Neural progenitor cell (in vitro differentiated cells): ENCODE data around the gene IGFALS. TPM values are rescaled to one million over a fixed set of nuclear protein-coding genes. Genes with fewer than 3 reads are reported as not detected.

Source experiments
- DNase-seq: peaks from one replicate; pipeline ENCODE4 v3.0.0-alpha.2; 2016; ENCODE audit warnings: low spot score
- H2AFZ ChIP-seq: fragments of 200-600 bp; sonication (generic); replicated peaks from 2 replicates; pipeline ENCODE4 v1.6.1; 2016; ENCODE audit warnings: antibody characterized with exemption
- H3F3A ChIP-seq: fragments of 200-600 bp; sonication (generic); 2 replicates; pipeline ENCODE4 v1.6.1; 2016; ENCODE audit warnings: antibody characterized with exemption, low read depth
- H3K27ac ChIP-seq: fragments of 200-600 bp; sonication (generic); 2 replicates; pipeline ENCODE4 v1.5.1; 2016; ENCODE audit warnings: mild to moderate bottlenecking
- H3K27me3 ChIP-seq: fragments of 200-600 bp; sonication (generic); 2 replicates; pipeline ENCODE4 v1.6.1; 2016; ENCODE audit warnings: mild to moderate bottlenecking, moderate library complexity
- H3K36me3 ChIP-seq: fragments of 200-600 bp; sonication (generic); 2 replicates; pipeline ENCODE4 v1.5.1; 2016
- H3K4me1 ChIP-seq: fragments of 200-600 bp; sonication (generic); 2 replicates; pipeline ENCODE4 v1.6.1; 2016; ENCODE audit warnings: mixed run types
- H3K4me2 ChIP-seq: fragments of 200-600 bp; sonication (generic); 2 replicates; pipeline ENCODE4 v1.6.1; 2016
- H3K4me3 ChIP-seq: fragments of 200-600 bp; sonication (generic); 2 replicates; pipeline ENCODE4 v1.5.1; 2016
- H3K79me2 ChIP-seq: fragments of 200-600 bp; sonication (generic); 2 replicates; pipeline ENCODE4 v1.6.1; 2016; ENCODE audit warnings: low read depth
- H3K9ac ChIP-seq: fragments of 200-600 bp; sonication (generic); 2 replicates; pipeline ENCODE4 v1.6.1; 2016
- H3K9me3 ChIP-seq: fragments of 200-600 bp; sonication (generic); 2 replicates; pipeline ENCODE4 v1.5.1; 2016; ENCODE audit warnings: low read depth
- H4K20me1 ChIP-seq: fragments of 200-600 bp; sonication (generic); 2 replicates; pipeline ENCODE4 v1.6.1; 2016; ENCODE audit warnings: low read depth
- H3K27ac Mint-ChIP-seq: 3 replicates; pipeline ENCODE4 v1.8.0; 2021; ENCODE audit warnings: mixed read lengths
- H3K27me3 Mint-ChIP-seq: 2 replicates; pipeline ENCODE4 v1.8.0; 2022; ENCODE audit warnings: low read depth, mild to moderate bottlenecking, inconsistent platforms, moderate library complexity, mixed read lengths; ENCODE audit not compliant: insufficient read depth
- H3K36me3 Mint-ChIP-seq: 3 replicates; pipeline ENCODE4 v1.8.0; 2021; ENCODE audit warnings: mixed read lengths
- H3K4me1 Mint-ChIP-seq: 3 replicates; pipeline ENCODE4 v1.8.0; 2021; ENCODE audit warnings: mixed read lengths
- H3K4me3 Mint-ChIP-seq: 3 replicates; pipeline ENCODE4 v1.8.0; 2021; ENCODE audit warnings: mild to moderate bottlenecking, moderate library complexity, mixed read lengths
- H3K9me3 Mint-ChIP-seq: 3 replicates; pipeline ENCODE4 v1.8.0; 2020; ENCODE audit warnings: mixed read lengths
- CTCF ChIP-seq: fragments of 200-600 bp; sonication (generic); IDR thresholded peaks from 2 replicates; pipeline ENCODE4 v1.5.1; 2017; ENCODE audit warnings: antibody characterized with exemption, mild to moderate bottlenecking
- EZH2 ChIP-seq: fragments of 200-600 bp; sonication (generic); IDR thresholded peaks from 2 replicates; pipeline ENCODE4 v1.6.1; 2017; ENCODE audit warnings: antibody characterized with exemption, mild to moderate bottlenecking, moderate library complexity
- EZH2phosphoT487 ChIP-seq: fragments of 200-600 bp; sonication (generic); IDR thresholded peaks from 2 replicates; pipeline ENCODE4 v1.6.1; 2017; ENCODE audit warnings: antibody characterized with exemption
- total RNA-seq: library from RNA; depleted of rRNA; stranded (reverse); fragments of >200 nt; gene quantifications from 2 replicates; pipeline ENCODE4 v1.2.3, GENCODE V29; 2015; ENCODE audit warnings: low replicate concordance

The IGFALS gene
- total RNA-seq, 1 donor from 2014 or later, result not detected

DNA sequence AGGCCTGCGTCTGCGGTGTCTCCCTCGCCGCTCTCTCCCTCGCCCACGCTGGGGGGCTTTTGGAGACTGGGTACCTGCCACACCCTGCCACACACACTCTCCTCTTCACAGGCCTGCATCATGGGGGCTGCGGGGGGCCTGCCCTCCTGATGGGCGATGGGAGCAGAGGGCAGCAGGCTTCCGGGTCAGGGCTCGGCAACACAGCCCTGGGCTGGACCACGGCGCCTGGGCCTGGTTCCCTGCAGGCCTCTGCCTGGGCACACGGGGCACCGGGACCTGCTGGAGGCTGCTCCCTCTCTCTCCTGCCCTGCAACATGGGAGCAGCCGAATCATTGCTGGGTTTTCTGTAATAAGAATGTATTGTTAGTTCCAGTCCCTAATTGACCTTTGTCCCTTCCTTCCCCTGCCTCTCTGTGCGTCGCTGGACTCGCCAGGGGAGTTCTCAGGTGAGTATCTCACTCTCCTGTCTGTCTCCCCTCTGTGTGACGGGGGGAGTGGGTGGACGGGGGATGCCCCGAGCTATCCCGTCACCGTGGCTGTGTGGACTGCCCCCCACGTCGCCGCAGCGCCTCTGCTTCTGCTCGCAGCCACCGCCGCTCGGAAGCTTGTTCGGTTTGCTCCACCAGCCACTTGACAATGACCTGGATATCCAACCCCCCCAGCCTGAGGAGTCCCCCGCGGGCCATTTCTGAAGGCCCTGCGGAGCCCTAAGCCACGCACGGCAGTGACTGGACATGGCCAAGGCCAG lies 35.6 kb downstream of the IGFALS start:
- no peak for DNase-seq
- H3K27ac Mint-ChIP-seq, result no peak overlapping the region
- H3K27me3 ChIP-seq, result no peaks in the 10 kb centered on the region
- no peaks in the 10 kb centered on the region for H3K36me3 ChIP-seq
- H3K9me3 Mint-ChIP-seq, result no peaks in the 10 kb centered on the region
- peaks cover 1% of the 10 kb centered on the region for H4K20me1 ChIP-seq
- no peak overlapping the region for H3K9ac ChIP-seq
- H2AFZ ChIP-seq, result no peak overlapping the region
- peaks cover 1% of the 10 kb centered on the region for H3F3A ChIP-seq
- H3K9me3 ChIP-seq, result no peaks in the 10 kb centered on the region
- H3K4me3 Mint-ChIP-seq, result no peak overlapping the region
- no peak overlapping the region for H3K4me3 ChIP-seq
- H3K4me1 ChIP-seq, result no peaks in the 10 kb centered on the region
- no peak overlapping the region for H3K27ac ChIP-seq
- H3K79me2 ChIP-seq, result no peaks in the 10 kb centered on the region
- TF ChIP-seq EZH2phosphoT487, result no peak
- no peak for TF ChIP-seq EZH2
- no peak for TF ChIP-seq CTCF
- H3K4me2 ChIP-seq, result no peak overlapping the region
- peaks cover 4% of the 10 kb centered on the region for H3K27me3 Mint-ChIP-seq
- H3K4me1 Mint-ChIP-seq, result no peaks in the 10 kb centered on the region
- H3K36me3 Mint-ChIP-seq, result peaks cover 7% of the 10 kb centered on the region

- Histone ChIP-seq H3K36me3 (no peaks in the 10 kb centered on the region), H2AFZ (no peak overlapping the region), H3K4me1 (no peaks in the 10 kb centered on the region), H3K4me3 (no peak overlapping the region), H3K79me2 (no peaks in the 10 kb centered on the region), H3K27ac (no peak overlapping the region), H3K9ac (no peak overlapping the region), H3F3A (no peaks in the 10 kb centered on the region), H3K9me3 (no peaks in the 10 kb centered on the region), H4K20me1 (no peaks in the 10 kb centered on the region), H3K27me3 (no peaks in the 10 kb centered on the region), H3K4me2 (no peak overlapping the region)
- no peaks in the 10 kb centered on the region for H3K4me1 Mint-ChIP-seq
- no peak overlapping the region for H3K4me3 Mint-ChIP-seq
- peaks cover 5% of the 10 kb centered on the region for H3K36me3 Mint-ChIP-seq
- peaks cover 4% of the 10 kb centered on the region for H3K27me3 Mint-ChIP-seq
- TF ChIP-seq CTCF, result no peak
- no peak for TF ChIP-seq EZH2
- TF ChIP-seq EZH2phosphoT487, result no peak
- no peak overlapping the region for H3K27ac Mint-ChIP-seq
- no peaks in the 10 kb centered on the region for H3K9me3 Mint-ChIP-seq
- no peak for DNase-seq
Measured at GRCh38 chr16:1754204-1754603, 39.3 kb downstream of the IGFALS start.

DNA sequence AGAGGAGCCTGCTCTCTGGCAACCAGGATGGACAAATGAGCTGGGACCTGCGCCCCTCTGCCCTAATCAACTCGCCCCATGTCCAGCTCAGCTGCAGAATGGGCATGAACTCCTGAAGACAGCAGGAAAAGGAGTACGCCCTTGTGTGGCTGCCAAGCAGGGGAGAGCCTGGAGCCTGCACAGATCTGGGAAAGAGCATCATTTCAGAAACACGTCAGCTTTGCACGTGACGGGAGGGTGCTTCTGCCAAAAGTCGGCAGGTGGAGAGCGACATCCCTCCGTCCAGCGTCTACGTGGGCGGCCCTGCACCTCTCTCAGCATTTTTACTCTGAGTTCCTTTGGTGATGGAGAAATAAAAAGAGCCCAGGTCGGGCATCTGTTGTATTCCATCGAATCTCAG lies 40.7 kb downstream of the IGFALS start:
- DNase-seq, result no peak
- Mint-ChIP-seq H3K27me3 (peaks cover 4% of the 10 kb centered on the region), H3K9me3 (no peaks in the 10 kb centered on the region), H3K4me3 (no peak overlapping the region), H3K27ac (no peak overlapping the region), H3K4me1 (no peaks in the 10 kb centered on the region), H3K36me3 (peaks cover 5% of the 10 kb centered on the region)
- H3K36me3 ChIP-seq, result no peaks in the 10 kb centered on the region
- no peak overlapping the region for H3K9ac ChIP-seq
- H3K4me3 ChIP-seq, result no peak overlapping the region
- no peaks in the 10 kb centered on the region for H3K9me3 ChIP-seq
- no peaks in the 10 kb centered on the region for H4K20me1 ChIP-seq
- no peaks in the 10 kb centered on the region for H3K4me1 ChIP-seq
- no peak overlapping the region for H3K4me2 ChIP-seq
- H3K27ac ChIP-seq, result no peak overlapping the region
- H3F3A ChIP-seq, result no peaks in the 10 kb centered on the region
- no peaks in the 10 kb centered on the region for H3K79me2 ChIP-seq
- TF ChIP-seq EZH2phosphoT487, result no peak
- no peak for TF ChIP-seq EZH2
- TF ChIP-seq CTCF, result no peak
- H2AFZ ChIP-seq, result no peak overlapping the region
- H3K27me3 ChIP-seq, result no peaks in the 10 kb centered on the region
